ENCODE measurements around the gene DYNLRB2. TPM values are rescaled to one million over a fixed set of nuclear protein-coding genes. Genes with fewer than 3 reads are reported as not detected.
A peak's percentile ranks its signal among the peaks of the same experiment; 100 is the strongest.

The DYNLRB2 gene
- total and polyA plus RNA-seq, 10 of the 15 experiments (the other 5 are each of a cell fraction or from before 2014, with no cell fraction given), result 0.21 to 1.2 (median 0.40) TPM; not detected in 5

- TF ChIP-seq IKZF2 (IDR thresholded peaks at IDR 0.05), result no peak
- TF ChIP-seq TCF7 (IDR thresholded peaks at IDR 0.05; ENCODE audit: borderline replicate concordance), result no peak
- TF ChIP-seq USF2 (IDR thresholded peaks at IDR 0.05; ENCODE audit: borderline replicate concordance, low read depth, low read length), result no peak
- TF ChIP-seq ELK1 (IDR thresholded peaks at IDR 0.05; ENCODE audit: low read depth, low read length), result no peak
- no peak for TF ChIP-seq IKZF1 (conservative IDR thresholded peaks at IDR 0.05)
- TF ChIP-seq DPF2 (IDR thresholded peaks at IDR 0.05), result no peak
- no peak for TF ChIP-seq USF1 (IDR thresholded peaks at IDR 0.05; ENCODE audit: borderline replicate concordance, extremely low read length, insufficient read depth, low read depth, low read length)
- TF ChIP-seq PBX3 (IDR thresholded peaks at IDR 0.05; ENCODE audit: insufficient replicate concordance, low read depth, low read length), result no peak
- TF ChIP-seq POLR2A (IDR thresholded peaks at IDR 0.05; ENCODE audit: low read depth, low read length), result no peak
- no peak for TF ChIP-seq SP1 (IDR thresholded peaks at IDR 0.05; ENCODE audit: low read depth, low read length)
- TF ChIP-seq ZNF274 (IDR thresholded peaks at IDR 0.05; ENCODE audit: insufficient read depth, insufficient read length), result no peak
- TF ChIP-seq CREB1 (IDR thresholded peaks at IDR 0.05; ENCODE audit: low read depth), result peak; percentile 70
- TF ChIP-seq PML (IDR thresholded peaks at IDR 0.05; ENCODE audit: low read length), result no peak
- TF ChIP-seq ZSCAN29 (IDR thresholded peaks at IDR 0.05), result no peak
- peak; percentile 60; the same call in 1 of the 2 replicates for TF ChIP-seq FOXM1 (IDR thresholded peaks at IDR 0.05; ENCODE audit: low read depth, low read length)
- TF ChIP-seq BMI1 (IDR thresholded peaks at IDR 0.05; ENCODE audit: borderline replicate concordance), result no peak
- peak; percentile 80 for TF ChIP-seq RUNX3 (IDR thresholded peaks at IDR 0.05; ENCODE audit: low read length)
- no peak for TF ChIP-seq POLR2AphosphoS5 (IDR thresholded peaks at IDR 0.05; ENCODE audit: low read length)
- peak; percentile 69; the same call in 1 of the 2 replicates for TF ChIP-seq ZBED1 (IDR thresholded peaks at IDR 0.05; ENCODE audit: borderline replicate concordance)
- no peak for TF ChIP-seq KAT2A (conservative IDR thresholded peaks at IDR 0.05; ENCODE audit: control insufficient read depth, low read depth, low read length)
- TF ChIP-seq HDGF (IDR thresholded peaks at IDR 0.05), result no peak
- no peak for TF ChIP-seq EP300 (IDR thresholded peaks at IDR 0.05; ENCODE audit: borderline replicate concordance in 1 of 2, control insufficient read depth in 1 of 2, low read depth in 2 of 2, low read length in 2 of 2)
- TF ChIP-seq EGR1 (IDR thresholded peaks at IDR 0.05; ENCODE audit: borderline replicate concordance in 1 of 2, low read depth in 2 of 2, low read length in 2 of 2), result peak in 1 of 2 experiments; percentile 71; a peak in 2 of 3 replicates
- TF ChIP-seq SIN3A (IDR thresholded peaks at IDR 0.05; ENCODE audit: low read depth, low read length), result no peak
- TF ChIP-seq MTA3 (IDR thresholded peaks at IDR 0.05; ENCODE audit: borderline replicate concordance, low read length), result no peak; the same call in 1 of the 2 replicates
- TF ChIP-seq RAD21 (IDR thresholded peaks at IDR 0.05; ENCODE audit: insufficient read depth, low read depth, low read length), result peak; percentile 6; the same call in 1 of the 2 replicates
- peak in 1 of 2 experiments; percentile 90; a peak in 2 of 4 replicates for TF ChIP-seq ETV6 (conservative IDR thresholded peaks at IDR 0.05 in 1 of 2, IDR thresholded peaks at IDR 0.05 in 1 of 2; ENCODE audit: borderline replicate concordance in 1 of 2, low read depth in 1 of 2)
- TF ChIP-seq CBFB (IDR thresholded peaks at IDR 0.05; ENCODE audit: low read depth), result peak; percentile 34; the same call in 1 of the 2 replicates
- TF ChIP-seq CHD1 (IDR thresholded peaks at IDR 0.05; ENCODE audit: low read depth, low read length), result no peak
- TF ChIP-seq TCF12 (IDR thresholded peaks at IDR 0.05; ENCODE audit: low read depth, low read length), result no peak
Measured at GRCh38 chr16:80569440-80570105, 28.8 kb downstream of the DYNLRB2 start (continued).
